NCI-H226 (cell line): ENCODE results near the gene SYNJ2.
"Not testable (repeated sequence)": the region's sequence is repeated elsewhere in the genome, so short reads cannot be mapped to it uniquely, and the experiment has no call there.

ENCODE experiments used
- DNase-seq: peaks from one replicate; pipeline ENCODE4 v3.0.0-alpha.2; 2015

Gene SYNJ2

GRCh38 chr6:157959451-157960227 lies 22.0 kb upstream of the SYNJ2 start:
- DNase-seq, result no peak

- no peak for DNase-seq
Measured at GRCh38 chr6:157961153-157961831, 20.4 kb upstream of the SYNJ2 start.

DNA sequence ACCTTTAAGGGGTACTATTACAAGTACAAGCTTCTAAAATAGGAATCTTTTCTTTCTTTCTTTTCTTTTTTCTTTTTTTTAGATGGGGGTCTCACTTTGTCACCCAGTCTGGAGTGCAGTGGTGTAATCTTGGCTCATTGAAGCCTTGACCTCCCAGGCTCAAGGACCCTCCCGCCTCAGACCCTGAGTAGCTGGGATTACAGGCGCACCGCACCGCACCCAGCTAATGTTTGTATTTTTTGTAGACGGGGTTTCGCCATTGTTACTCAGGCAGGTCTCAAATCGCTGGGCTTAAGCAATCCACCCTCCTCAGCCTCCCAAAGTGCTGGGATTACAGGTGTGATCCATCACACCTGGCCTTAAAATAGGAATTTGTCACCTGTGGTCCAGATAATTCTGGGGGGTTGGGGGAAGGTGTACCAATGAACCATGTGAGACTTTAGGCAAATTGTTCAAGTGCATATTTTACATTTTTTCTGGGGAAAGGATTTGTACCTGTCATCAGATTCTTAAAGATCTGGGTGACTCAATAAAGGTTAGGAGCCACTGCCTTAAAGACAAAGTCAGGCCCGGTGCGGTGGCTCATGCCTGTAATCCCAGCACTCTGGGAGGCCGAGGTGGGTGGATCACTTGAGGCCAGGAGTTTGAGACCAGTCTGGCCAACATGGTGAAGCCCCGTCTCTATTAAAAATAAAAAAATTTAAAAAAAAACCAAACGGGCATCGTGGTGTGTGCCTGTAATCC lies 19.7 kb upstream of the SYNJ2 start:
- no peak for DNase-seq

- DNase-seq, result peak; percentile 82
Measured at GRCh38 chr6:157962601-157963302, 18.9 kb upstream of the SYNJ2 start.

DNA sequence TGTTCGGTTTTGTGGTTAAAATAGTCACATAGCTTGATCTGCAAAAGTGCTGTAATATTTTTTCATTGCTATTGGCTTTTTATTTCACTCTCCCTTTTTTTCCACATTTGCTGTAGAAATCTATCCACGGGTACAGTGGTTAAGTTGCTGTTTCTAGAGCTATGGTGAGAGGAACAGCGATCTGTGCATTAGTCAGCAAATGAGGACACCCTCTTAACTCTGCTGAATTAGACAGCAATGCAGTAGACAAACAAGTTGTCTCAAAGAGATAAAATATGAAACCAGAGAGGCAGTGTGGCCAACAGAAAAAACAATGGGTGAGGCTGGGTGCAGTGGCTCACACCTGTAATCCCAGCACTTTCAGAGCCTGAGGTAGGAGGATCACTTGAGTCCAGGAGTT lies 17.6 kb upstream of the SYNJ2 start:
- no peak for DNase-seq

DNA sequence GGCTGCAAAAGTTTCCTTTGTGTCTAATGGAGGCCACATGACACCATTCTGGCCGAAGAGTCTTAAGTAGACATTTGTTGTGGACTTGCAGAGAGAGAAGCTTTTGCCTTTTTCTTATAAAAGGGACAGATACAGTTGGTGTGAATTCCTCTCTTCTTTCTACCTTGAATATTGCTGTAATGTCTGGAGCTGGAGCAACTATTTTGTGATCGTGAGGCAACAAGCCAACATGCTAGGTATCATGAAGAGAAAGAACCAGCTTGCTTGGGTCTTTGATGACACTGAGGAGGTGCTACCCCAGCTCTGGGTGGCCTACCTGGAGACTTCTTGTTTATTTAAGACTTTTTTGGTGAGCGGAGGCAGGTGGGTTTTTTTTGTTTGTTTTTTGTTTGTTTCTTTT lies 16.3 kb upstream of the SYNJ2 start:
- no peak for DNase-seq

DNA sequence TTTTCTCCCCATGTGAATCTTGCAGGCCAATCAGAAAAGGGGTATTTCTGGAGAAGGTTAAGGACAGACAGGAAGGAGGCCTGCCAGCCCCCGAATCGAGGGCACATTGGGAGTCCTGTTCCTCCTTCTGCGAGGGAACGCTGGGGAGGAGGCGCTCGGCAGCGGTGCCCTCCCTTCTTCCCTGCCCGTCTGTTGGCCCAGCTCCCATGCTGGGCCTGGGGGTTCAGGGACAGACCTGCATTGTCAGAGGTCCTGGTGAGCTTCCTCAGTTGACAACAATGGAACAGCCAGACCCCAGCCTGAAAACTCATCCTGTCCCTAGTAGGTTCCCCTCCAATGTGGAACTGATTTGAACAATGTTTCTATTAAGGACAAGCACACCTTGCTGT lies 15.1 kb upstream of the SYNJ2 start:
- no peak for DNase-seq

DNA sequence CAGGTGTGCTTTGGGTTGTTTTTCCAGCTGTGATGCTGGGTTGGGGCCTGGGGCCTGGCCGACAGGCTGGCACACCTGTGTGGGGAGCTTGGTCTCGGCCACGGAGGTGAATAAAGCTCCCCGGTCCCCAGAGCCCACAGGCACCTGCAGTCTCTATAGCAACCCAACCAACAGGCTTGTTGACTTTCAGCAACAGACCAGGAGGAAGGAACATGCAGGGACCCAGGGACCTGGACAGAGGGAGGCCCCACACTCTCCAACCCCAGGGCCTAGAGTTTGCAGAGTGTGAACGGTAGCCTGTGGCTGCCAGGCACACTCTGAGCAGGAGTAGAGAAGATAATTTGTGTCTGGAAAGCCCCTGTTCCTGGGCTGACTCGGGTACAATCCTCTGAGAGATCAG lies 14.6 kb upstream of the SYNJ2 start:
- DNase-seq, result no peak

- no peak for DNase-seq
Measured at GRCh38 chr6:157967486-157967885, 14.2 kb upstream of the SYNJ2 start.

- DNase-seq, result not testable (repeated sequence)
Measured at GRCh38 chr6:157972177-157972576, 9.5 kb upstream of the SYNJ2 start.

GRCh38 chr6:157974341-157974894 lies 7.2 kb upstream of the SYNJ2 start:
- DNase-seq, result peak; percentile 66

- no peak for DNase-seq
Measured at GRCh38 chr6:157974967-157975366, 6.7 kb upstream of the SYNJ2 start.

DNA sequence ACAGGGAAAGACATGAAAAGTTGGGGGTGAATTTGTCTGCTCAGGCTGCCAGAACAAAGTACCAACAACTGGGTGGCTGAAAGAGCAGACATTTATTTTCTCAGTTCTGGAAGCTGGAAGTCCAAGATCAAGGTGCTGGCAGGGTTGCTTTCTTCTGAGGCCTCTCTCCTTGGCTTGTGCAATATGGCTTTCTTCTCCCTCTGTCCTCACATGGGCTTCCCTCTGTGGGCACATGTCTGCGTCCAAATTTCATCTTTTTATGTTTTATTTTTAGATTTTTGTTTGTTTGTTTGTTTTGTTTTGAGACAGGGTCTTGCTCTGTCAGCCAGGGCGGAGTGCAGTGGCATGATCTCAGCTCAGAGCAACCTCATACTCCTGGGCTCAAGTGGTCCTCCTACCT lies 6.2 kb upstream of the SYNJ2 start:
- no peak for DNase-seq

GRCh38 chr6:157976345-157977175 lies 5.1 kb upstream of the SYNJ2 start:
- no peak for DNase-seq

DNA sequence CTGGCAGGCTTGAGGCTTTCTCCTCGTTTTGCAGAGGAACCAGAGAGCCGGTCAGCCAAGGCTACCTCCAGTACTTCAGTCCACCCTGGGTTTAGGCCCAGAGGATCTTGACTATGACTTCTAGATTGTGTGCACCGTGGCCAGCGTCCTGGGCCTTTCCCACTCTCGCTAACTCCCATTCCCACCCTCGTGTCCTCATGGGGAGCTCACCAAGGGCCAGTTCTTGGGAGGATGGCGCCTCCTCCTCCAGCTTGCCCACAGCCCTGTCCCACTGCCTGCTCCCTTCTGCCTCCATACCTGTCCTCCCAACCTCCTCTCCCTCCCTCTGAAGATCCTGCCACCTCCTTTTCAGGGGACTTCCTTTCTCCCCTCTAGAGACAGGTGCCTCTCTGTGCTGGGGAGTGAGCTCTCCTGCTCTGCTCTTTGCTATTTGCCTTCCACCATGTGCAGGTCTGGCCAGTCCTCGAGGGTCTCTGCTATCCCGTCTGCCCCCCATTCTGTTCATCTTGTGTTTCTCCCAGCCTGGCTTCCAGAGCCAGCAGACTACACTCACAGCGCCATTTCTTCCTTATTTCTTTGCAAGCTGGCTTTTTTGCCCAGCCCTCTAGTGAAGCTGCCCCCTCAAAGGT lies 4.4 kb upstream of the SYNJ2 start:
- no peak for DNase-seq

DNA sequence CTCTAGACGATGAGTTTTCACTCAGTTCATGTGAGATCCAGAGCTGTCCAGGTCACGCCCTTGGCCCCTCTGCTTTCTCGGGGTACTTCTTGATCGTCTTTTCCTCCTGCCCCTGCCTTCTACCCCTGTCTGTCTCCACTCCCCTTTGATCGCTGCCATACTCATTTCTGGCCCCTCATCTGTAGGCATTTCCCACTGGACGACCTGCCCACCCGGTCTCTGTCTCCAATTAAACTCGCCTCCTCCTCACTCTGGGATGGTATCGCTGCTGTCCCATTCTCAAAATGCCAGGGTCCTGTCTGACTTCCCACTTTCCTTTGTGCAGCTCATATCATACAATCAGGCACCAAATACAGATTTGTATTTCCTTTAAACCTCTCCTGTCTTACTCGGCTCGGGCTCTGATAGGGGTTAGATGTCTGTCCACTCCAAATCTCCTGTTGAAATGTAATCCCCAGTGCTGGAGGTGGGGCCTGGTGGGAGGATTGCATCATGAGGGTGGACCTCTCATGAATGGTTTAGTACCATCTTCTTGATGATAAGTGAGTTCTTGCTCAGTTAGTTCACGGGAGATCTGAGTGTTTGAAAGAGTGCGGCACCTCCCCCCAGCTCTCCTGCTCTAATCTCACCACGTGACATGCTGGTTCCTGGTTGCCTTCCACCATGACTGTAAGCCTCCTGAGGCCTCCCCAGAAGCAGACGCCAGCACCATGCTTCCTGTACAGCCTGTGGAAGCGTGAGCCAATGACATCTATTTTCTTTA lies 3.5 kb upstream of the SYNJ2 start:
- peak; percentile 33 for DNase-seq

DNA sequence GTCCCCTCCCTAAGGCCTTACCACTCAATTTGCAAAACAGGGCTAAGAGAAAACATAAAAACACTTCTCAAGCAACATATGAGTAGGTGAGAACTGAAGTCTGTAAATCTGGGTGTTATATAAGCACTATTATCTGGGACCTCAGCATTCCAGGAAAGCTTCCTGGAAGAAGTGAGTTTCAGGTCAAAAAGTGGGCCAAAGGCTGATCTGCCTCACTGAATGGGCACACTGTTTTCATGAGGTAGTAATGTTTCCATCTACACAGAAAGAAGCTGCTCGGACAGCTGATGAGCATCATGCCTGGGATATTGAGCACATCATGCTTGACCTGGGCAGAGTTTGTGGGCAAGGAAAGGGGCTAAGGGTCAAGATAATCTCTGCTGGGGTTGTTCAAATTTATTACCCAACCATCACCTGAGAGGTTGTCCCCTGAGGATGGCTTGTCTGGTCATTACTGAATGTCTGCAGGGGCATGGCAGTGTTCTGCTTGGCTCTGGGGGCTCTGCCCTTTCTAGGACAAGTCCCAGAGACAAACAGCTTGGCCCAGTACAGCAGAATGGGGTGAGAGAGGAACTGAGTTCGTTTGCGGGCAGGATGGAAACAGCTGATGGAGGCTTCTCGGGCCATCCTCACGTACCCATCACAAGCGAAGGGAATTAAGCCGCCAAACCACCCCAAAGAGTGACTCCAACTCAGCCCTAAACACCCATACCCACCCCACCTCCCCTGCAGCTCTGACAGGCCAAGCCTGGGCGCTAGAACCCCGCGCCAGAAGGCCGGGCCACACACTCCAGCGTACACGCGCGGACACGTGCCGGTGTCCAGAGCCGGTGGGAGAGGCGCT lies 1.2 kb upstream of the SYNJ2 start:
- DNase-seq, result no peak

DNA sequence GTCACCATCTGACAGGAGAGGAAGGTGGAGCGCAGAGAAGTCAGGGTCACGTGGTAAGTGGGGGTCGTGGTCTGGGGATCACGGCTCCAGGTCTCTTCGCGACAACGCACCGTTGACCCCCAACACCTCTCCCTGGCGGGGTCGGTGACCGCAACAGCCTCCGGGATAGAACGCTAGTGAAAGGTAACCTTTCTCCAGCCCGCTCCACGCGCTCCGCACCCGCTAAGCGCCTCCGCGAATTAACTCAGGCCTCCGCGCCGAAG lies 600 bp upstream of the SYNJ2 start:
- no peak for DNase-seq

DNA sequence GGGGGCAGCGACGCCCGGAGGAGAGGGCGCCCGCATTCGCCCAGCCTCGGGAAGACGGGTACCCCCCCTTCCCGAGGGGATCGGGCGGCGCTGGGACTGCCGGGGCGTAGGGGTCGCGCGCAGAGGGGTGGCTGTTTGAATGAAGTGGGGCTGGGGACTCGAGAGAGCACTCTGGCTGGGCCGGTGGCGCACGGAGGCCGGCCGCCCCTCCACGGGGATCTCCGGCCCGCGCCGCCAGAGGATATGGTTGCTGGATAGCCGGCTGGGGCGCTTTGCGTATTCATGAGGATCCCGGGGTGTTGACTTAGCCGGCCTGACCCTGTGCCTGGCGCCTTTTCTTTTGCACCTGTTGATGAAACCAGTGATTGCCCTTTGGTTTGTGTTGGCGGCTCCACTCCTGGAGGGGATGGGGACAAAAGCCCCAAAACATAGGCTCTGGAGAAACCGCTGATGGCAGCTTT lies 469 bp downstream of the SYNJ2 start:
- no peak for DNase-seq
